HepG2 (cell line): Measurements from ENCODE around the gene UBE2E1. TPM values are rescaled to one million over a fixed set of nuclear protein-coding genes. Genes with fewer than 3 reads are reported as not detected.

Source experiments
- CREBL2 ChIP-seq: sonication (generic); formaldehyde crosslinking; IDR thresholded peaks from 2 replicates; pipeline ENCODE4 v1.8.1; 2023; ENCODE audit warnings: missing genetic modification reagents, mild to moderate bottlenecking, borderline replicate concordance
- FOXP1 ChIP-seq, 2 experiments: fragments of 450-650 bp in 1 of 2; IDR thresholded peaks; 2 replicates each; pipeline ENCODE4 v1.6.1; 2017 to 2018; ENCODE audit warnings: antibody characterized with exemption in 1 of 2
- GMEB1 ChIP-seq: sonication (generic); formaldehyde crosslinking; IDR thresholded peaks from 2 replicates; pipeline ENCODE4 v1.5.1; 2020; ENCODE audit warnings: missing genetic modification reagents, mild to moderate bottlenecking, borderline replicate concordance
- KDM3A ChIP-seq: IDR thresholded peaks from 2 replicates; pipeline ENCODE4 v1.6.1; 2018; ENCODE audit warnings: low read depth, missing compliant biosample characterization
- MED8 ChIP-seq: sonication (generic); formaldehyde crosslinking; IDR thresholded peaks from 2 replicates; pipeline ENCODE4 v1.8.1; 2023; ENCODE audit warnings: mild to moderate bottlenecking, missing genetic modification reagents; ENCODE audit not compliant: insufficient replicate concordance
- MLXIP ChIP-seq: sonication (generic); formaldehyde crosslinking; IDR thresholded peaks from 2 replicates; pipeline ENCODE4 v1.9.0; 2021; ENCODE audit warnings: missing genetic modification reagents, borderline replicate concordance
- NCOA1 ChIP-seq: sonication (generic); formaldehyde crosslinking; IDR thresholded peaks from 2 replicates; pipeline ENCODE4 v1.9.0; 2021; ENCODE audit warnings: missing genetic modification reagents
- NFATC3 ChIP-seq: sonication (generic); formaldehyde crosslinking; IDR thresholded peaks from 2 replicates; pipeline ENCODE4 v1.5.1; 2020; ENCODE audit warnings: mild to moderate bottlenecking, missing genetic modification reagents
- SOX5 ChIP-seq: IDR thresholded peaks from 2 replicates; pipeline ENCODE4 v1.6.1; 2016; ENCODE audit warnings: borderline replicate concordance
- ZNF577 ChIP-seq: sonication (generic); formaldehyde crosslinking; IDR thresholded peaks from 2 replicates; pipeline ENCODE4 v1.4.0; 2020; ENCODE audit warnings: mild to moderate bottlenecking, low read depth, missing genetic modification reagents, borderline replicate concordance
- polyA plus RNA-seq, 8 experiments: library from polyadenylated mRNA; depleted of rRNA in 3 of 8; stranded (reverse) in 7 of 8; unstranded in 1 of 8; fragments of >200 nt; fragmentation: Illumina TruSeq in 4 of 8; extraction: Trizol in 4 of 8; gene quantifications; 2 replicates each; pipeline versions ENCODE4 v1.2.1 to v1.2.3, GENCODE V29; 2011 to 2016; ENCODE audit warnings: low read depth in 4 of 8, missing spikeins in 1 of 8, mixed read lengths in 1 of 8; ENCODE audit not compliant: insufficient read depth in 1 of 8
- total RNA-seq, 5 experiments: library from RNA; depleted of rRNA; stranded (reverse); fragments of >200 nt; fragmentation: Illumina TruSeq; extraction: Trizol; gene quantifications; 2 replicates each; pipeline ENCODE4 v1.2.3, GENCODE V29; 2016; ENCODE audit warnings: low read depth in 1 of 5
- TF ChIP-seq, protein P1 (sequence below): sonication (generic); formaldehyde crosslinking; IDR thresholded peaks from 2 replicates; pipeline ENCODE4 v1.4.0; 2020; ENCODE audit warnings: missing genetic modification reagents
- TF ChIP-seq, protein P2 (sequence below): sonication (generic); formaldehyde crosslinking; IDR thresholded peaks from 2 replicates; pipeline ENCODE4 v1.5.0; 2020; ENCODE audit warnings: mild to moderate bottlenecking, low read depth, missing genetic modification reagents, borderline replicate concordance
- TF ChIP-seq, protein P3 (sequence below): sonication (generic); formaldehyde crosslinking; IDR thresholded peaks from 2 replicates; pipeline ENCODE4 v1.8.0; 2022; ENCODE audit warnings: missing genetic modification reagents, low read depth, mild to moderate bottlenecking, borderline replicate concordance
- TF ChIP-seq, protein P4 (sequence below): sonication (generic); formaldehyde crosslinking; IDR thresholded peaks from 2 replicates; pipeline ENCODE4 v1.8.0; 2022; ENCODE audit warnings: mild to moderate bottlenecking, missing genetic modification reagents

Gene UBE2E1
- total and polyA plus RNA-seq, 2 of the 13 experiments (the other 11 are each of a cell fraction or from before 2014, with no cell fraction given): 55.4 to 61.8 TPM

- TF ChIP-seq NFATC3 (CRISPR knock-in tag) (no peak; the same call in 1 of the 2 replicates), GMEB1 (CRISPR knock-in tag) (peak; percentile 87), FOXP1 (IDR thresholded peaks at IDR 0.05) (no peak), FOXP1 (CRISPR knock-in tag; IDR thresholded peaks at IDR 0.05) (peak; percentile 31; the same call in 1 of the 2 replicates), MLXIP (CRISPR knock-in tag) (no peak; the same call in 1 of the 2 replicates), NCOA1 (peak; percentile 5; the same call in 1 of the 2 replicates), SOX5 (peak; percentile 69), CREBL2 (peak; percentile 46; the same call in 1 of the 2 replicates), ZNF577 (CRISPR knock-in tag) (no peak), MED8 (peak; percentile 78), KDM3A (CRISPR knock-in tag) (peak; percentile 91)
- TF ChIP-seq, protein P1, sequence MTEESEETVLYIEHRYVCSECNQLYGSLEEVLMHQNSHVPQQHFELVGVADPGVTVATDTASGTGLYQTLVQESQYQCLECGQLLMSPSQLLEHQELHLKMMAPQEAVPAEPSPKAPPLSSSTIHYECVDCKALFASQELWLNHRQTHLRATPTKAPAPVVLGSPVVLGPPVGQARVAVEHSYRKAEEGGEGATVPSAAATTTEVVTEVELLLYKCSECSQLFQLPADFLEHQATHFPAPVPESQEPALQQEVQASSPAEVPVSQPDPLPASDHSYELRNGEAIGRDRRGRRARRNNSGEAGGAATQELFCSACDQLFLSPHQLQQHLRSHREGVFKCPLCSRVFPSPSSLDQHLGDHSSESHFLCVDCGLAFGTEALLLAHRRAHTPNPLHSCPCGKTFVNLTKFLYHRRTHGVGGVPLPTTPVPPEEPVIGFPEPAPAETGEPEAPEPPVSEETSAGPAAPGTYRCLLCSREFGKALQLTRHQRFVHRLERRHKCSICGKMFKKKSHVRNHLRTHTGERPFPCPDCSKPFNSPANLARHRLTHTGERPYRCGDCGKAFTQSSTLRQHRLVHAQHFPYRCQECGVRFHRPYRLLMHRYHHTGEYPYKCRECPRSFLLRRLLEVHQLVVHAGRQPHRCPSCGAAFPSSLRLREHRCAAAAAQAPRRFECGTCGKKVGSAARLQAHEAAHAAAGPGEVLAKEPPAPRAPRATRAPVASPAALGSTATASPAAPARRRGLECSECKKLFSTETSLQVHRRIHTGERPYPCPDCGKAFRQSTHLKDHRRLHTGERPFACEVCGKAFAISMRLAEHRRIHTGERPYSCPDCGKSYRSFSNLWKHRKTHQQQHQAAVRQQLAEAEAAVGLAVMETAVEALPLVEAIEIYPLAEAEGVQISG: peak; percentile 94
- TF ChIP-seq, protein P2, sequence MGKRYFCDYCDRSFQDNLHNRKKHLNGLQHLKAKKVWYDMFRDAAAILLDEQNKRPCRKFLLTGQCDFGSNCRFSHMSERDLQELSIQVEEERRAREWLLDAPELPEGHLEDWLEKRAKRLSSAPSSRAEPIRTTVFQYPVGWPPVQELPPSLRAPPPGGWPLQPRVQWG (CRISPR knock-in tag): no peak
- TF ChIP-seq, protein P3, sequence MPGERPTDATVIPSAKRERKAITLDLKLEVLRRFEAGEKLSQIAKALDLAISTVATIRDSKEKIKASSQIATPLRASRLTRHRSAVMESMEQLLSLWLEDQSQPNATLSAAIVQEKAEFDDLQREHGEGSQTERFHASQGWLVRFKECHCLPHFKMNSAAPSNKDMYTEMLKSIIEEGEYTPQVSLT (CRISPR knock-in tag): no peak; the same call in 1 of the 2 replicates
- TF ChIP-seq, protein P4, sequence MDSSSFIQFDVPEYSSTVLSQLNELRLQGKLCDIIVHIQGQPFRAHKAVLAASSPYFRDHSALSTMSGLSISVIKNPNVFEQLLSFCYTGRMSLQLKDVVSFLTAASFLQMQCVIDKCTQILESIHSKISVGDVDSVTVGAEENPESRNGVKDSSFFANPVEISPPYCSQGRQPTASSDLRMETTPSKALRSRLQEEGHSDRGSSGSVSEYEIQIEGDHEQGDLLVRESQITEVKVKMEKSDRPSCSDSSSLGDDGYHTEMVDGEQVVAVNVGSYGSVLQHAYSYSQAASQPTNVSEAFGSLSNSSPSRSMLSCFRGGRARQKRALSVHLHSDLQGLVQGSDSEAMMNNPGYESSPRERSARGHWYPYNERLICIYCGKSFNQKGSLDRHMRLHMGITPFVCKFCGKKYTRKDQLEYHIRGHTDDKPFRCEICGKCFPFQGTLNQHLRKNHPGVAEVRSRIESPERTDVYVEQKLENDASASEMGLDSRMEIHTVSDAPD (CRISPR knock-in tag): no peak
Measured at GRCh38 chr3:23916886-23917678, 111.3 kb downstream of the UBE2E1 start, which contains the start of the genes NKIRAS1 and RPL15 (continued).
